Esophagus mucosa (tissue), 1 donor: ENCODE measurements around the gene D2HGDH. TPM values are rescaled to one million over a fixed set of nuclear protein-coding genes. Genes with fewer than 3 reads are reported as not detected.
"Not testable (repeated sequence)": the region's sequence is repeated elsewhere in the genome, so short reads cannot be mapped to it uniquely, and the experiment has no call there.

Source experiments
- ATAC-seq: fragments of 200-7000 bp; cut with Tn5 transposase; one replicate; pipeline ENCODE4 v1.9.1; 2020
- total RNA-seq: library from RNA; stranded (reverse); gene quantifications from one replicate; pipeline ENCODE4 v1.2.4, GENCODE V29; 2023
- donor health status: DM: yes; HTN: yes; CAD: no.

D2HGDH gene
- total RNA-seq, 1 donor from 2014 or later: 20.1 TPM

DNA sequence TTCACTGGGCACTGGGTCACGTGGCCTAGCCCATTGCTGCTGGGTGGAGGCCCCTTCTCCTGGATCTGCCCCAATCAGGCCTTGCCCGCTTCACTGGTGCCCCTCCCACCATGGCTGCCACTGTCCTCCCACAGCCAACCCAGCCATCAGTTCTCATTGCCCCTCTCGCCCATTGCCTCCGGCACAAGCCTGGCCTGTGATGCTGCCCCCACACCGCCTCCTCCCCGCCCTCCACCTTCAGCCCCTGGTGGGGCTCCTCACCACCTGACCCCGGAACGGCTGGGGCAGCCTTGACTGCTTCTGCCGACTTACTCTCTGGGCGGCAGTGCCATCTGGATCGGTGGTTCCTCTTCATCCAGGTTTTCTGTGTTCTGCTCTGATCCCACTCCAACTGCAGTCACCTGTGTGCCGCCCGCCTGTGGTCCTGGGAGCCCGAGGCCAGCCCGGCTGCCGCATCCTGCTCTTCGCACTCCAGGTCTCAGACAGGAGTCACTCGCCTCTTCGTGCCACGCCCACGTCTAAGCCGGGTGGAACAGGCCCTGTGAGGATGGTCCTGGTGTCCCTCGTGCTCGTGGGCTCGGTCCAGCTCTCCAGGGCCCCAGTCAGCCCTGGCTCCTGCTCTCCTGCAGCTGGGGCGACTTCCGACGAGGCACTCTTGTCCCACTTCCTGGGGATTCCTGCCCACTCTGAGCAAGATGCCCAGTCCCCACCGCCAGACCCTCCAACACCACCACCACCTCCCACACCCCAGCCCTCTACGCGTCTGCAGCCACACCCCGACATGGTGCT lies 14.2 kb downstream of the D2HGDH start:
- ATAC-seq: no peak

DNA sequence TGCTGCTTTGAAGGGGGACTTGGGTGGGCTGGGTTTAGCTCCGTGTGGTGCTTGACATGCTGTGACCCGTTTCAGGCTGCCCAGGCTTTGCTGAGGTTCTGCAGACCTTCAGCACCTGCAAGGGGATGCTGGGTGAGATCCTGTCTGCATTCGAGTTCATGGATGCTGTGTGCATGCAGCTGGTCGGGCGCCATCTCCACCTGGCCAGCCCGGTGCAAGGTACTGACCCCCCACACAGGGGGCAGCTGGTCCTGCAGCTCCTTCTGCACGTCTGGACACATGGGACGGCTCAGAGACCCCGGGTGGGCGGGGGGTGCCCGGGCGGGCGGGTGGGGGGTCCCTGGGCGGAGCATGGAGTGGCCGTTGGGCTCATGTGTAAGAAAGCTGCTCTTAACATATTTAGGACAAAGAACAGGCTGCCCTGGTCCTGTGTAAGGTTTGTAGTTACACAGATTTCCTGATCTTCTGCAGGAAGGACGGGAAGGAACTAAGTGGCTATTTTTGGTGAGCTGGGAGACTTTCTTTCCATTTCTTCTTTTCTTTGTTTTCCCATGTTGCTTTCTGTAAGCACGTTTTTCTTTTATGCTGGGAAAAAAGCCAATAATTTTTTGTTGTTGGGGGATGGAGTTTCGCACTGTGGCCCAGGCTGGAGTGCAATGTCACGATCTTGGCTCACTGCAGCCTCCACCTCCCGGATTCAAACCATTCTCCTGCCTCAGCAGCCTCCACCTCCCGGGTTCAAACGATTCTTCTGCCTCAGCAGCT lies 15.8 kb downstream of the D2HGDH start:
- ATAC-seq: no peak

DNA sequence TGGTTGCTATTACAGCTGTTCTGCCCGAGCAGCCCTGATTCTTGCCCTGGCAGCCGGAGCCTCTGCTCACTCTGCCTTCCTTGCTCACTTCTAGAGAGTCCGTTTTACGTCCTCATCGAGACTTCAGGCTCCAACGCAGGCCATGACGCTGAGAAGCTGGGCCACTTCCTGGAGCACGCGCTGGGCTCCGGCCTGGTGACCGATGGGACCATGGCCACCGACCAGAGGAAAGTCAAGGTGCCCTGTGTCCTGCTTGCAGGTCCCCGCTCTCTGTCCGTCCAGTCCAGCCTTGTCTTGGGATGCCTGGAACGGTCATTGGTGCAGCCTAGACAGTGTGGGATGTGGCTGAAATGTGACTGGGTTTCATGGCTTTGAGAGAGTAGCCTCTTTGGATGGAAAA lies 16.7 kb downstream of the D2HGDH start:
- no peak for ATAC-seq

DNA sequence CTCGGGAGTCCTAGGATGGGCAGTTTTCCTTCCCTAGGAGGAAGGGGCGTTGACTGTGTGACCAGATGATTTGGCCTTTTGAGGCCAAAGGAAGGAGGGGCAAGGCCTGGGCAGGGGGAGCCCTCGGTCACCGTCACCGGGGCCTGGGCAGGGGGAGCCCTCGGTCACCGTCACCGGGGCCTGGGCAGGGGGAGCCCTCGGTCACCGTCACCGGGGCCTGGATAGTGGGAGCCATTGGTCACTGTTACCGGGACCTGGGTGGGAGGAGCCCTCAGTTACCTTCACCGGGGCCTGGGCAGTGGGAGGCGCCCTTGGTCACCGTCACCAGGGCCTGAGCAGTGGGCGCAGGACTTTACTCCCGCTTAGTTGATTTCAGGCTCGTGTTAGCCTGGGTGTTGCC lies 17.3 kb downstream of the D2HGDH start:
- ATAC-seq: no peak

DNA sequence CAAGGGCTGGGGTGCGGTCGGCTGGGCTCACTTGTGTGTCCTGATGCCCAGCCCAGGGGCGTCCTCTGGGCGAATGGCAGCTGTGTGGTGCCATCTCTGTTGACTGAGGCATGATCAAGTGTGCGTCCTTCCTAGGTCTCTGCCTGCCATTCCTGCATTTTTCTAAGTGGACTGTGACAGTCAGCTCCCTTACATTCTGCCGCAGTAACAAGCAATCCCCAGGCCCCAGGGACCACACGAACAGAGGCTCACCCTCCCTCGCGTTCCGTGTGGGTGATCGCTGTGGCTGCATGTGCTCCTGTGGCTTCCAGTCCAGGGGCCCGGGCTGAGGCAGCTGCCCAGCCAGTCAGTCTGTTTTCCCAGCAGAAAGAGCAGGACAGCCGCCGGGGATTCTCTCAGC lies 17.8 kb downstream of the D2HGDH start:
- ATAC-seq: no peak

DNA sequence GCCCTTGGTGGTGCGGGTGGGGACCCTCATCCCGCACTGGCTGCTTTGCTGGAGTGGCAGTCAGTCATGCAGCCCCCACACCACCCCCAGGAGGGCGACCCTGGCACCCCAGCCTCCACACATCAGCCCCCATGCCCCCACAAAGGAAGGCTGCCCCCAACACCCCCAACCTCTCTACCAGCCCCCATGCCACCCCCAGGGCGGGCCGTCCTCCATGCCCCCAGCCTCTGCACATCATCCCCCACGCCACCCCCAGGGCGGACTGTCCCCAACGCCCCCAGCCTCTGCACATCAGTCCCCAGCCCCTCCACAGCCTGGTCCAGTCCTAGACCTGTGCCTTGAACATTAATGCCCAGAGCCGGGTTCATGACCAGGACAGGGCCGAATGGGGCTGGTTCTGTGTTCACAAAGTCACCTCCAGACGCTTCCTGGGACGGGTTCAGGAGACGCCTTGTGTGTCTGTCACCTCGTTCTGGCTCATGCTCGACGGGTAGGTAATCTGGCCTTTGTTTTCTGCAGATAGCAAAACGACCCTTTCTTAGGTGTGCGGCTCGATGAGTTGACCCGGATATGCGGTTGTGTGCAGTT lies 18.4 kb downstream of the D2HGDH start:
- ATAC-seq: peak; percentile 17

DNA sequence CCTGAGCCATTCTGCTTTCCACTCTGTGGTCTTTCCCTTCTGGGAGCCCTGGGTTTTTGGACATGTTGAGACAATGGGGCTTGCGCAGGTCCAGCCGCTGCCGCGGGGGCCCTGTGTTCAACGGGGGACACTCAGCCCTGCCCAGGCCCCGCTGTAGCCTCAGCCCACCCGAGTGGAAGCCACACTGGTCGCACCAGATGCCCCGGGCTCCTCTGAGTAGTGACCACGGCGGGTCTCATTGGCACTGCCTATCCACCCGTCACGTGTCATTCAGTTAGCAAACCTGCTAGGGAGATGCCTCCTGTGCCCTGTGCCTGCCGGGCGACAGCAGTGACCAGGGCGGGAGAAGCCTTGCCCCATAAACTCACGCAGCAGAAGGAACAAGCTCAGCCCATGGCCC lies 19.1 kb downstream of the D2HGDH start:
- peak; percentile 9 for ATAC-seq

DNA sequence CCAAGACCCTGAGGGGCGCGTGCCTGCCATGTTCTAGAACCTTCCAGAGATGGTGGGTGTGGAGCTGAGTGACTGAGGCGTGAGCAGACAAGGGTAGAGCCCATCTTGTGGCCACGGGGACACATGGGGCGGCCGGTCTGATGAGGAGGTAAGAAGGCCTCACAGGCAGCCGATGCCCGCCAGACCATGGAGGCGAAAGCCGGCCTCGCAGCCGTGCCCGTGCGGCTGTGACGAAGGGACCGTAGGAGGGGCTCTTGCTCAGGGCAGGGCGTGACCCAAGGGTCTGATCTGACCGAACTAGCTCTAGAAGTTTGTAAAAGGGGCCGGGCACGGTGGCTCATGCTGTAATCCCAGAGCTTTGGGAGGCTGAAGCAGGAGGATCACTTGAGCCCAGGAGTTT lies 19.6 kb downstream of the D2HGDH start:
- no peak for ATAC-seq

DNA sequence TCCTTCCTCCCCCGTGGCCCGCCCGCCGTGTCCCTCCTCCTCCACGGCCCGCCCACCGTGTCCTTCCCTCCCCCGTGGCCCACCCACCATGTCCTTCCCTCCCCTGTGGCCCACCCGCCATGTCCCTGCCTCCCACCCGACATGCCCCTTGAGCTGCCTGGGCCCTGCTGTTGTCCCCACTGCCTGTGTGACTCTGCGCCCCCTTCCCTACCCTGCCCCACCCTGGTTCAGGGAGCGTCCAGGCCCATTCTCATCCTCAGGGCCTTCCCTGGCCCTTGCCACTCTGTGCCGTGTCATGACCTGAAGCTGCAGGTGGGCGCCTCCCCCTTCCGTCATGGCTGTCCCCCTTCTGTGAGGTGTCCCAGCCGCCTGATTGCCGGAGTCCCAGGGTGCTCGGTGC lies 20.7 kb downstream of the D2HGDH start:
- ATAC-seq: no peak

DNA sequence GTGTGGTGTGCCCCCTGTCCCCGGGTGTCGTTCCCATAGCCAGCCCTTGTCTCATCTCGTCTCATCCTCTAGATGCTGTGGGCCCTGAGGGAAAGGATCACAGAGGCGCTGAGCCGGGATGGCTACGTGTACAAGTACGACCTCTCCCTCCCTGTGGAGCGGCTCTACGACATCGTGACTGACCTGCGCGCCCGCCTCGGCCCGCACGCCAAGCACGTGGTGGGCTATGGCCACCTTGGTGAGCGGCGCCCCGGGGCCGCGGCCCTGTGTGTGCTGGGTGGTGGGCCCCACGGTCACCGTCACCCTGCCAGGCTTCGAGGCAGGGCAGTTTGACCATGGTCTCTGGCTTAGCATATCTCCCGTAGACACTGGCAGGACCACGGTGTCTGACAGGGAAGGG lies 21.3 kb downstream of the D2HGDH start:
- no peak for ATAC-seq

DNA sequence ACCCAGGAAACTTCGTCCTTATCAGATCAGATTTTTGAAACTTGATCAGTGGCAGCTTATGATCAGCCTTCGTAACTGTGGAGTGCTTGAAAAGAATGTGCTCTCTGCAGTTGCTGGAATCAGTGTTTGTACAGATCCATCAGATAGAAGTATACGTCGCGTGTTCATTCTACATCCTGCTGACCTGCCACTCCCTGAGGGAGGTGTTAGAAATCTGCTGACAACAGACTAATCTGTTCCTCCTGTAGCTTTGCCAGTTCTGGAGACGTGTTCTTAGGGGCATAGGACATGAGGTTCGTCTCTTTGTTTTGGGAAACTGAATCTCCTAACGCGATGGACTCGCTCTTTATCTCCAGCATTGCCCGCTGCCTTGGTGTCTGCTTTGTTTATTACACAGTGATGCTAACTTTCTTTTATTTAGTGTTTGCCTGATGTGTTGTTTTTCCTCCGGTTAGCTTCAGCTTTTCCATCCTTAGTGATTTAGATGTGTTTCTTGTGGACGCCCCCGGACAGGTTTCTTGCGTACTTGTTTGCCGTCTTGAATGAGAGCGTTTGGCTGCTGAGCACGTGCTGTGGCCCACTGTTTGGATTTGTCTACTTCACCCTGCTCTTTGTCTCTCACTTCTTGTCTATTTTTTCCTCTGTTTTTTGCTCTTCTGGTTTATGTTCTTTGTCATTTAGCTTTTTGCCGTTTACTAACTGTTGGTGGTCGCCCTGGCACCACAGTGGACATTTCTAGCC lies 24.8 kb downstream of the D2HGDH start:
- ATAC-seq: no peak

DNA sequence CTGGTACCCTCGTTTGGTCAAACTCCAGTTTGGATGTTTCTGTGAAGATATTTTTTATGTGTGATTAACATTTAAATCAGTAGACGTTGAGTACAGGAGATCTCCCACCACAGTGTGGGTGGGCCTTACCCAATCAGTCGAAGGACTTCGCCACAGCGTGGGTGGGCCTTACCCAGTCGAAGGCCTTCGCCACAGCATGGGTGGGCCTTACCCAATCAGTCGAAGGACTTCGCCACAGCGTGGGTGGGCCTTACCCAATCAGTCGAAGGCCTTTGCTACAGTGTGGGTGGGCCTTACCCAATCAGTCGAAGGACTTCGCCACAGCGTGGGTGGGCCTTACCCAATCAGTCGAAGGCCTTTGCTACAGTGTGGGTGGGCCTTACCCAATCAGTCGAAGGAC lies 25.5 kb downstream of the D2HGDH start:
- ATAC-seq: not testable (repeated sequence)

DNA sequence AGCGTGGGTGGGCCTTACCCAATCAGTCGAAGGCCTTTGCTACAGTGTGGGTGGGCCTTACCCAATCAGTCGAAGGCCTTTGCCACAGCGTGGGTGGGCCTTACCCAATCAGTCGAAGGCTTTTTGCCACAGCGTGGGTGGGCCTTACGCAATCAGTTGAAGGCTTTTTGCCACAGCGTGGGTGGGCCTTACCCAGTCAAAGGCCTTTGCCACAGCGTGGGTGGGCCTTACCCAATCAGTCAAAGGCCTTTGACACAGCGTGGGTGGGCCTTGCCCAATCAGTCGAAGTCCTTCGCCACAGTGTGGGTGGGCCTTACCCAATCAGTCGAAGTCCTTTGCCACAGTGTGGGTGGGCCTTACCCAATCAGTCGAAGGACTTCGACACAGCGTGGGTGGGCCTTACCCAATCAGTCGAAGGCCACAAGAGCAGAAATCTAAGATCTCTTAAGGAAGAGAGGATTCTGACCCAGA lies 25.9 kb downstream of the D2HGDH start:
- no peak for ATAC-seq

DNA sequence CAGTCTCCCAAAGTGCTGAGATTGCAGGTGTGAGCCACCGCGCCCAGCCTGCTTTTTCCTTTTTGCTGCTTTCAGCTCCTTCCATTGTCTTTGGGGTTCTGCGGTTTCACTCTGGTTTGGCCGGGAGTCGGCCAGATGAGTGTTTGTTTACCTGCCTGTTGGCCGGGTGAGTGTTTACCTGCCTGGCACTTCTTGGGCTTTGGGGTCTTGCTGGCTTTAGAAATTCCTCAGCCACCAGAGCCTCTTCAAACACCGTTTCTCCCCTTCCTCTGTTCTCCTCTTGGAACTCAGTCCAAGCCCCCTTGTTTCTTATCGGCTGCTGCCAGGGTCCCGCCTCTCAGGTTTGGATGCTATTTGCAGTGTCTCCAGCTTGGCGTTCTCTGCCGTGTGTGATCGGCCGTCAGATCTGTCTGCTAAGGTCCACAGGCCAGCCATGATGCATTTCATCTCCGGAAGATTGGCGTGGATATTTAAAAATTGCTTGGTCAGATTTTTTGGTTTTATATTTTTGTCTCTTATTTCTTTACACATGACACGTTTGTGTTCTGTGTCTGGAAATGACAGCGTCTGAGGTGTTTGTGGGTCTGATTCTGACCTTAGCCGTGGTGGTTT lies 28.0 kb downstream of the D2HGDH start:
- no peak for ATAC-seq

DNA sequence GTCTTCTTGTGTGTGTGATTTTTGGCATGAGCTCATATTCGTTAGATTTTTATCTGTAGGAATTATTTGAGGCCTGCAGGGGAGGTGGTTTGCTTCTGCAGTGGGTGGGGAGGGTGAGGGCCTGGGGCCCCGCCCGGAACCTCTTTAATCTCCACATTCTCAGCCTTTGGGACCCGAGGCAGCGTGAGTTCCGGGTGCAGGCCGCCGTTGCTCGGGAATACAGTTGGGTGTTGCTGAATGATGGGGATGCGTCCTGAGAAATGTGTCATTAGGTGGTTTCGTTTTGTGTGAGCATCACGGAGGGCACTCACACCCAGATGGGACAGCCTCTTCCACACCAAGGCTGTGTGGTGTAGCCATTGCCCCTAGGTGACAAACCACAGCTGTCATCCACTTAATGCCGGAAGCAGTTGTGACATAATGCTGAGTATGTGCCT lies 28.5 kb downstream of the D2HGDH start:
- peak; percentile 28 for ATAC-seq

DNA sequence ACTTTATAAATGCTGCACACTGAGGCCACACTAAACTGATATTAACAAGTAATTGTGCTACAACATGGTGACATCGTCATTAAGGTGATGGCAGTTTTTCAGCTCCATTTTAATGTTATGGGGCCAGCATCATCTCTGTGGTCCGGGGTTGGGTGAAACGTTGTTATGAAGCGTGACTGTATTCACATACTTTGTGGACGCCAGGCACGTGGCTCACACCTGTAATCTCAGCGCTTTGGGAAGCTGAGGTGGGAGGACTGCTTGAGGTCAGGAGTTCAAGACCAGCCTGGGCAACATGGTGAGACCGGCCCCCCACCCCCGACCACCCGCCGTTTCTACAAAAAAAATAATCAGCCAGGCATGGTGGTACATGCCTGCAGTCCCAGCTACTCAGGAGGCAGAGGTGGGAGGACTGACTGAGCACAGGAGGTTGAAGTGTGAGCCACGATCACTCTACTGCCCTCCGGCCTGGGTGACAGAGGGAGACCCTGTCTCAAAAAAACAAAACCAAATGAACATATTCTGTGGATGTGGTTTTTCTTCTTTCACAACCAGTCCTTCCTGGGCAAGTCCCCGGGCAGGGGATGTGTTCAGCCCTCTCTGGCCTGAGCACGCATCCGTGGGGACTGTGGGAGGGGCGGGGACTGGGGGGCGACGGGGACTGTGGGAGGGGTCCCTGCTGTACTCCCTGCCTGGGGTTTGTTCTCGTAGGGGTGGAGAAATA lies 29.3 kb downstream of the D2HGDH start:
- no peak for ATAC-seq

DNA sequence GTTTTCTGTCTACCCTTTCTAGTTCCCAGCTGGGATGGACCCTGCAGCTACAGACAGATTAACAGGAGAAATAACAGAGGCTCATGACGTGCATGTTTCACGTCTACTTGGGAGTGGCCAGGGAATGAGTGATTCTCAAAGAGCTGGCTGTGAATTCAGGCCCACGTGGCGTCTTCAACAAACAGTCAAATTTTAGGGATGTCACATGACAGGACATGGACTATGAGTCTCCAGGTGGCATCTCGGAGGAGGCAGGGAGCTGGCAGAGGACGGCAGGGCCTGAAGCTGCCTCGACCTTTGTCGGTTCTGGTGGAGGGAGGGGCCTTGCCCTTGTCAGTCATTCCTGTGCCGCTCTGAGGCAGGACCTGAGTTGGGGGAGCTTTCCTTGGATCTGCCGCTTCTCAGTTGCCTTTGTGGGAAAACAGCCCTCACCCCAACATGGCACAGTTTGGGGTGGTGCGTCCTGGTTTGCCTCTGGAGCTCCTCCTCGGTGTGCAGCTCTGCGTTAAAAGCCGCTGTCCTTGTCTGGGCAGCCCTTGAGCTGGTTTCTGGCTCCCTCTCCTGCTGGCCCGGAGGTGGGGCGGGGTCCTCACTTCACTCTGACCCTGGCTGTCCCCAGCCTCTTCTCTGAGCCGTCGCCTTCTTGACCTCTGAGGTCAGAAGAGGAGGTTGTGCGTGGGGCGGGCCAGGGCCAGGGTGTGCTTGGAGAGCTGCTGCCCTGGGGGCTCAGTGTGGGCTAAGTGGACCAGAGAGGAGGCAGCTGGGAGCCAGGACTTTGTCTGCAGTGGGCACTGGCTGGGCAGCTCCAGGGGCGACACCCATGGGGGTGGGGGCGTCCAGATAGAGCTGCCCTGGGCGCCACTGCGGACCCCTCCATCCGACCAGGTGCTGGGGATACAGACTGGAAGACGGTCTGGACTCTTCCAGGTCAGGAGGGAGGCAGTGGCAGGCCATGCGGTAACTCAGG lies 30.1 kb downstream of the D2HGDH start:
- no peak for ATAC-seq

DNA sequence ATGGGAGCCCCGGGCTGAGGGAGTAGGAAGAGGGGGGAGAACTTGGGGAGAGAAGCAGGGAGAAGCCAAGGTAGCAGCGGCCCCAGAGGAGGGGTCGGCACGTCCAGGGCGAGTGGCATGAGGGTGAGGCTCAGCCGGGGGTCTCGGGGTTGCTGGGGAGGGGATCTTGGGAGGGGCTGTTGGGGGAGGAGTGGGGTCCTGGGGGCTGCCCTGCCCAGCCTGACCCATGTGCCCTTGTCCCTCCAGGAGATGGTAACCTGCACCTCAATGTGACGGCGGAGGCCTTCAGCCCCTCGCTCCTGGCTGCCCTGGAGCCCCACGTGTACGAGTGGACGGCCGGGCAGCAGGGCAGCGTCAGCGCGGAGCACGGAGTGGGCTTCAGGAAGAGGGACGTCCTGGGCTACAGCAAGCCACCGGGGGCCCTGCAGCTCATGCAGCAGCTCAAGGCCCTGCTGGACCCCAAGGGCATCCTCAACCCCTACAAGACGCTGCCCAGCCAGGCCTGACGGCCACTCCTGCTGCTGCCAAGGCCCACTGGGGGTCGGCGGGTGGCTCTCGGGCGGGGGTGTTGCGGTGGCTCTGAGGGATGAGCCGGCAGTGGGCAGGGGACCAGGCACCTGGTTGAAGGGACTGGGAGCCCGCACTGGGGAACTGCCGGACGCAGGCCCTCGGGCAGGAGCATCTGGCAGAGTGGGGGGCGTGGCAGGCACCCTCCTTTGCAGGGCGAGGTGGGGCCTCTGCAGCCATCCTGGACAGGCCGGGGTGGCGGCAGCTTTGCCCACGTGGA lies 33.2 kb downstream of the D2HGDH start:
- no peak for ATAC-seq

DNA sequence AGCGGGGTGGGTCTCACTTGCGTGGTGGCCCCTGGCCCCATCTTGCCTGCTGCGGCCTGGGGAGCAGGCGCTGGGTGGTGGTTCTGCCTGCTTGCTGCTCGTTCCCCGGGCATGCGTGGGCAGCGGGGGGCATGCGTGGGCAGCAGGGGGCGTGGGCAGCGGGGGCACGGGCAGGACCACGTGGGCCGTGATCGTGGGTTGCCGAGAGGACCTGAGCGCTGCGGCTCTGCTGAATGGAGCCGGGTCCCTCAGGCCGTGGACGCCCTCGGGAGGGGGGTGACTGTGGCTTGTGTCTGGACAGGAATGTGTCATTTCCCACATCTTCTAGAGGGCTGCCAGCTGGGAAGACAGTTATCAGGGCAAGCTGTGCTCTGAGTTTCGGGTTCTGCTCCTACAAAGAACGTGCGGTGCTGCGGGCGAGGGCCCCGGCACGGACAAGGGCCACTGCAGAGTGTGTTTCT lies 33.9 kb downstream of the D2HGDH start:
- ATAC-seq: no peak

DNA sequence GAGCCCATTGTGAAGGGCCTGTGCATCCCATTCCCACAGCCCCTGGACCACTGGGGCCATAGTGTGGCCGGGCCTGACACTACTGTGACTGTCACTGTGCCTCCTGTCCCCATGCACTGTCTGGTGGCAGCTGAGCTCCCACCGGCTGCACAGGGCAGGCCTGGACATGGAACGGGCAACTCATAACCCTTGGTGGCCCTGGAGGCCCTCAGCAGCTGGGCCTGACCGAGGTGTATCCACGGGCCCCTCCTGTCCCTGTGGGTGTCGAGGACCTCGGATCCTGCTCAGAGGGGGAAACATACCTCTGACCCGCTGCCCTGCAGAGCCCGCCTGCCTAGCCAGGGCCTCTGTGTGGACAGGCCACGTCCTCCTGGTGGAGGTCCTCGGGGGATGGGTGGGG lies 34.4 kb downstream of the D2HGDH start:
- no peak for ATAC-seq
